ENCODE measurements around the gene SEPHS2.

GRCh38 chr16:30416624-30417528 is 28.8 kb downstream of the SEPHS2 start:
- TF ChIP-seq, protein P1, sequence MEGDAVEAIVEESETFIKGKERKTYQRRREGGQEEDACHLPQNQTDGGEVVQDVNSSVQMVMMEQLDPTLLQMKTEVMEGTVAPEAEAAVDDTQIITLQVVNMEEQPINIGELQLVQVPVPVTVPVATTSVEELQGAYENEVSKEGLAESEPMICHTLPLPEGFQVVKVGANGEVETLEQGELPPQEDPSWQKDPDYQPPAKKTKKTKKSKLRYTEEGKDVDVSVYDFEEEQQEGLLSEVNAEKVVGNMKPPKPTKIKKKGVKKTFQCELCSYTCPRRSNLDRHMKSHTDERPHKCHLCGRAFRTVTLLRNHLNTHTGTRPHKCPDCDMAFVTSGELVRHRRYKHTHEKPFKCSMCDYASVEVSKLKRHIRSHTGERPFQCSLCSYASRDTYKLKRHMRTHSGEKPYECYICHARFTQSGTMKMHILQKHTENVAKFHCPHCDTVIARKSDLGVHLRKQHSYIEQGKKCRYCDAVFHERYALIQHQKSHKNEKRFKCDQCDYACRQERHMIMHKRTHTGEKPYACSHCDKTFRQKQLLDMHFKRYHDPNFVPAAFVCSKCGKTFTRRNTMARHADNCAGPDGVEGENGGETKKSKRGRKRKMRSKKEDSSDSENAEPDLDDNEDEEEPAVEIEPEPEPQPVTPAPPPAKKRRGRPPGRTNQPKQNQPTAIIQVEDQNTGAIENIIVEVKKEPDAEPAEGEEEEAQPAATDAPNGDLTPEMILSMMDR (IDR thresholded peaks at IDR 0.05) = no peak
- TF ChIP-seq POLR2A (IDR thresholded peaks at IDR 0.05) (no peak), EP300 (IDR thresholded peaks at IDR 0.05) (no peak)
